Heart left ventricle (tissue), 13 donors: ENCODE measurements around the gene FOXP1.

ENCODE experiments used
- CTCF ChIP-seq, 12 donors: fragments of 200-600 bp; sonication (generic) in 4 of 12; IDR thresholded peaks; one replicate each; pipeline versions ENCODE4 v1.5.0 to v1.8.0; 2018 to 2022; ENCODE audit warnings: antibody characterized with exemption in 12 of 12, mild to moderate bottlenecking in 5 of 12
- POLR2A ChIP-seq, 2 donors: fragments of 450-650 bp; IDR thresholded peaks; one replicate each; pipeline ENCODE4 v1.6.1; 2017; ENCODE audit warnings: antibody characterized with exemption in 2 of 2, mild to moderate bottlenecking in 2 of 2, moderate library complexity in 2 of 2
- donor health status: ischemic (EF 13 %, LVEDD 7.1; RV severe dilation, severe dysfunction).
- donor health status: DM: no; HTN: yes; CAD: no.
- donor health status: DM: no; HTN: no; CAD: no.
- donor health status: ischemic (EF 25% LVEDD 6.9; RV normal size, moderate dysfunction).
- donor health status: ischemic (EF 25% LVEDD 5.7; RV mildly dilated, moderate dysfunction).
- donor health status: ischemic (EF 35%, LVEDD 5.7; RV mildly dilated, moderate dysfunction).
- donor health status: nonischemic (EF 11% LVEDD 7.7; RV severe dilation, severe dysfunction).
- donor health status: DM: yes; HTN: yes; CAD: no.
- donor health status: PGD.
- donor health status: ischemic (EF 29% LVEDD 5.4; RV normal size, mild dysfunction).
- donor health status: nonischemic (EF 23%, LVEDD 6.1; RV moderate dilation, normal function).

- TF ChIP-seq CTCF (IDR thresholded peaks at IDR 0.05) (no peak), POLR2A (IDR thresholded peaks at IDR 0.05) (no peak)
Observed at GRCh38 chr3:71511446-71511845, 72.1 kb downstream of the FOXP1 start.
